A673 (cell line): ENCODE results near the gene BAK1. TPM values are rescaled to one million over a fixed set of nuclear protein-coding genes. Genes with fewer than 3 reads are reported as not detected.
A peak's percentile ranks its signal among the peaks of the same experiment; 100 is the strongest.

ENCODE experiments used
- BruUV-seq: library from RNA; stranded (reverse); fragments of 400-500 nt; replicated peaks from 2 replicates; lab custom pipeline; 2021; lab: Mats Ljungman, UMichigan
- CTCF ChIA-PET: fragments of 300-600 bp; sonication (Branson Sonifier 250); formaldehyde crosslinking; loops from one replicate; lab custom pipeline; 2022; ENCODE audit warnings: antibody characterized with exemption; lab: Charles Lee
- POLR2A ChIA-PET: fragments of 300-600 bp; sonication (Branson Sonifier 250); formaldehyde crosslinking; loops from one replicate; lab custom pipeline; 2022; ENCODE audit warnings: antibody characterized with exemption; ENCODE audit not compliant: low non-redundant PET; lab: Charles Lee
- DNase-seq: peaks from one replicate; pipeline ENCODE4 v3.0.0-alpha.2; 2015; ENCODE audit warnings: low spot score
- H3K27ac ChIP-seq: fragments of 200-600 bp; sonication (generic); 2 replicates; pipeline ENCODE4 v1.5.1; 2016; ENCODE audit warnings: mixed run types, low read depth, mild to moderate bottlenecking, mixed read lengths, antibody characterized with exemption, low read length; ENCODE audit not compliant: poor library complexity, severe bottlenecking
- H3K27me3 ChIP-seq: fragments of 200-600 bp; sonication (generic); replicated peaks from 2 replicates; pipeline ENCODE4 v1.6.1; 2017; ENCODE audit warnings: mixed run types, low read depth, mild to moderate bottlenecking, mixed read lengths, antibody characterized with exemption, low read length; ENCODE audit not compliant: insufficient read depth, poor library complexity
- H3K36me3 ChIP-seq: fragments of 200-600 bp; sonication (generic); 2 replicates; pipeline ENCODE4 v1.6.1; 2016; ENCODE audit warnings: mixed run types, mild to moderate bottlenecking, mixed read lengths, antibody characterized with exemption, low read length; ENCODE audit not compliant: insufficient read depth, poor library complexity, severe bottlenecking
- H3K4me1 ChIP-seq: fragments of 200-600 bp; sonication (generic); 2 replicates; pipeline ENCODE4 v1.6.1; 2017; ENCODE audit warnings: mixed run types, mild to moderate bottlenecking, mixed read lengths, antibody characterized with exemption, low read length; ENCODE audit not compliant: insufficient read depth, poor library complexity, severe bottlenecking
- H3K4me3 ChIP-seq: fragments of 200-600 bp; sonication (generic); 2 replicates; pipeline ENCODE4 v1.5.1; 2016; ENCODE audit warnings: low read depth, mixed run types, mild to moderate bottlenecking, mixed read lengths, low read length; ENCODE audit not compliant: poor library complexity, severe bottlenecking
- H3K9me3 ChIP-seq: fragments of 200-600 bp; sonication (generic); 2 replicates; pipeline ENCODE4 v1.6.1; 2016; ENCODE audit warnings: mixed run types, low read depth, mild to moderate bottlenecking, mixed read lengths, antibody characterized with exemption, low read length; ENCODE audit not compliant: poor library complexity, severe bottlenecking
- CTCF ChIP-seq: fragments of 300-800, 200-600 bp; sonication (generic); conservative IDR thresholded peaks from 2 replicates; pipeline ENCODE4 v1.5.1; 2017; ENCODE audit warnings: low read depth, mild to moderate bottlenecking, antibody characterized with exemption, low read length, moderate library complexity, mixed read lengths
- EZH2 ChIP-seq: fragments of 200-600 bp; sonication (generic); IDR thresholded peaks from 2 replicates; pipeline ENCODE4 v1.6.1; 2017; ENCODE audit warnings: borderline replicate concordance, low read depth, mild to moderate bottlenecking, mixed read lengths, antibody characterized with exemption, low read length; ENCODE audit not compliant: poor library complexity, severe bottlenecking
- intact Hi-C: fragments of 100-400 bp; cut with micrococcal nuclease; formaldehyde crosslinking; loops from one replicate; pipeline ENCODE4 v1.10.0; 2022; ENCODE audit not compliant: unreplicated experiment
- total RNA-seq: library from RNA; stranded (reverse); gene quantifications from 2 replicates; pipeline ENCODE4 v1.2.3, GENCODE V29; 2021

The BAK1 gene
- total RNA-seq, 1 experiment from 2014 or later = 27.1 TPM

GRCh38 chr6:33624856-33625255, 44.8 kb upstream of the BAK1 start:
- intact Hi-C loops = no loop called here
- no TSS peak for BruUV-seq

GRCh38 chr6:33623895-33624381, 43.9 kb upstream of the BAK1 start:
- intact Hi-C loops = no loop called here
- ChIA-PET CTCF (no interaction called here), POLR2A (no interaction called here)
- BruUV-seq = no TSS peak
- peak; percentile 73 for DNase-seq
- peaks cover 2% of the 10 kb centered on the region for H3K36me3 ChIP-seq
- TF ChIP-seq CTCF = no peak
- TF ChIP-seq EZH2 = no peak
- H3K9me3 ChIP-seq = no peaks in the 10 kb centered on the region
- H3K27ac ChIP-seq = no peak overlapping the region
- peaks cover 35% of the 10 kb centered on the region for H3K4me1 ChIP-seq
- no peaks in the 10 kb centered on the region for H3K27me3 ChIP-seq
- H3K4me3 ChIP-seq = no peak overlapping the region

More at GRCh38 chr6:33624856-33625255, 44.8 kb upstream of the BAK1 start:
- no peak overlapping the region for H3K27ac ChIP-seq
- H3K4me1 ChIP-seq = peaks cover 34% of the 10 kb centered on the region
- H3K36me3 ChIP-seq = peaks cover 2% of the 10 kb centered on the region
- no peaks in the 10 kb centered on the region for H3K27me3 ChIP-seq
- no peak for DNase-seq
- H3K4me3 ChIP-seq = no peak overlapping the region
- ChIA-PET POLR2A (no interaction called here), CTCF (no interaction called here)
- H3K9me3 ChIP-seq = no peaks in the 10 kb centered on the region
- TF ChIP-seq EZH2 (no peak), CTCF (no peak)

- H3K27me3 ChIP-seq = no peaks in the 10 kb centered on the region
- POLR2A ChIA-PET = no interaction called here
- no peak for DNase-seq
- CTCF ChIA-PET = no interaction called here
- H3K4me3 ChIP-seq = peak overlapping the region; percentile 66
- TF ChIP-seq CTCF (no peak), EZH2 (no peak)
- H3K9me3 ChIP-seq = no peaks in the 10 kb centered on the region
- intact Hi-C loops = no loop called here
- peaks cover 35% of the 10 kb centered on the region for H3K4me1 ChIP-seq
- peaks cover 2% of the 10 kb centered on the region for H3K36me3 ChIP-seq
- H3K27ac ChIP-seq = peak overlapping the region; percentile 41
- BruUV-seq = no TSS peak
Observed at GRCh38 chr6:33622456-33623431, 42.7 kb upstream of the BAK1 start.
